ENCODE data around the gene KNOP1. TPM values are rescaled to one million over a fixed set of nuclear protein-coding genes. Genes with fewer than 3 reads are reported as not detected.

The KNOP1 gene
- total and polyA plus RNA-seq, 4 experiments from 2014 or later, result 4.0 to 16.6 (median 15.3) TPM

DNA sequence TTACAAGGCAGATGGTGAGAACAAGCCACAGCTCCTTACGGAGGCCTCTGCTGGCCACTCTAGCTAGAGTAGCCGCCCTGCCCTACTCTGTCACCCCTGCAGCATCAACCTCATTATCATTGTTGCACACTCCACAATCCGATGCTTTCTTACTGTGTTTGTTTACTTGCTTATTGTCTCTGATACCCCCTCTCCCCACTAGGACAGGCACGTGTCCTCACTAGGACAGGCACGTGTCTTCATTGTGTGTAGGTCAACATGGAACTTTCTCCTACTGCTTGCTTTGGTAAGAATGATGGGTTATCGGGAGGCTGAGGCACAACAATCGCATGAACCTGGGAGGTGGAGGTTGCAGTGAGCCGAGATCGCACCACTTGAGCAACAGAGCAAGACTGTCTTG is 63.9 kb downstream of the KNOP1 start:
- Histone ChIP-seq H3K9me3 (ENCODE audit: control insufficient read depth in 1 of 2, low read length in 2 of 2) (no peaks in the 10 kb centered on the region), H3K36me3 (ENCODE audit: insufficient read depth, low read length) (peaks cover 18% of the 10 kb centered on the region), H3K27ac (ENCODE audit: low read depth, low read length) (no peak overlapping the region), H3K4me3 (ENCODE audit: low read length in 2 of 2) (no peak overlapping the region), H3K4me1 (ENCODE audit: insufficient read depth, low read length) (no peaks in the 10 kb centered on the region), H3K27me3 (ENCODE audit: insufficient read depth, low read length) (no peaks in the 10 kb centered on the region)
- ChIA-PET CTCF (ENCODE audit: partially characterized antibody) (no interaction called here), POLR2A (ENCODE audit: partially characterized antibody) (no interaction called here)
- H3K27me3 Mint-ChIP-seq, result no peaks in the 10 kb centered on the region
- peaks cover 62 to 81% of the 10 kb centered on the region in 2 donors for H3K36me3 Mint-ChIP-seq
- intact Hi-C loops (cut with micrococcal nuclease), result no loop called here
- H3K9me3 Mint-ChIP-seq, result no peaks in the 10 kb centered on the region
- no peak for DNase-seq
- no peaks in the 10 kb centered on the region for H3K4me1 Mint-ChIP-seq
- H3K4me3 Mint-ChIP-seq, result no peak overlapping the region
- peak overlapping the region in 2 of 7 donors; percentile 23 to 28 for H3K27ac Mint-ChIP-seq

Other genes with a start within 250 kb of the KNOP1 start
- 10 to 100 TPM; 23.2 to 23.3 TPM for gene GDE1, start 196.1 kb downstream of the KNOP1 start, total RNA-seq
- gene GDE1, start 196.1 kb downstream of the KNOP1 start, polyA plus RNA-seq, result 10 to 100 TPM; 30.7 to 40.2 TPM
- 10 to 100 TPM; 21.3 TPM for gene CCP110, start 194.3 kb downstream of the KNOP1 start, total RNA-seq
- 1 to 10 TPM; 7.3 to 9.6 TPM for gene CCP110, start 194.3 kb downstream of the KNOP1 start, polyA plus RNA-seq
- 10 to 100 TPM; 42.2 to 45.7 TPM for gene VPS35L, start 162.5 kb downstream of the KNOP1 start, total RNA-seq
- 10 to 100 TPM; 51.6 to 52.9 TPM for gene VPS35L, start 162.5 kb downstream of the KNOP1 start, polyA plus RNA-seq
- gene IQCK, start within 50 bp of the KNOP1 start, total RNA-seq, result 1 to 10 TPM; 1.7 to 3.1 TPM
- 1 to 10 TPM; 1.3 to 4.1 TPM for gene IQCK, start within 50 bp of the KNOP1 start, polyA plus RNA-seq
- not detected for gene GPRC5B, start 166.6 kb upstream of the KNOP1 start, total RNA-seq
- 1 to 10 TPM; 1.7 to 2.4 TPM for gene GPRC5B, start 166.6 kb upstream of the KNOP1 start, polyA plus RNA-seq

Measured in CD4-positive, alpha-beta memory T cell (primary cell).